ENCODE data around the gene DIP2C. TPM values are rescaled to one million over a fixed set of nuclear protein-coding genes. Genes with fewer than 3 reads are reported as not detected.
"Not testable (repeated sequence)": the region's sequence is repeated elsewhere in the genome, so short reads cannot be mapped to it uniquely, and the experiment has no call there.

Gene DIP2C
- polyA plus RNA-seq, 1 donor from 2014 or later = 1.4 TPM

GRCh38 chr10:278707-279106 lies 410.8 kb downstream of the DIP2C start:
- no peaks in the 10 kb centered on the region for H3K9me3 Mint-ChIP-seq
- H3K4me1 Mint-ChIP-seq = peaks cover 5 to 10% (median 9%) of the 10 kb centered on the region in 3 donors
- H3K4me3 Mint-ChIP-seq = no peak overlapping the region

GRCh38 chr10:277963-278362 lies 411.5 kb downstream of the DIP2C start:
- Mint-ChIP-seq H3K27me3 (no peaks in the 10 kb centered on the region), H3K4me1 (peaks cover 0 to 4% (median 1%) of the 10 kb centered on the region in 3 donors), H3K9me3 (no peaks in the 10 kb centered on the region), H3K27ac (no peak overlapping the region), H3K4me3 (no peak overlapping the region), H3K36me3 (no peaks in the 10 kb centered on the region)

More at GRCh38 chr10:278707-279106, 410.8 kb downstream of the DIP2C start:
- H3K36me3 Mint-ChIP-seq = no peaks in the 10 kb centered on the region
- H3K27me3 Mint-ChIP-seq = no peaks in the 10 kb centered on the region
- no peak overlapping the region for H3K27ac Mint-ChIP-seq

- no peak overlapping the region for H3K27ac Mint-ChIP-seq
- H3K36me3 Mint-ChIP-seq = no peaks in the 10 kb centered on the region
- H3K9me3 Mint-ChIP-seq = no peaks in the 10 kb centered on the region
- H3K27me3 Mint-ChIP-seq = no peaks in the 10 kb centered on the region
- no peak overlapping the region for H3K4me3 Mint-ChIP-seq
- H3K4me1 Mint-ChIP-seq = peaks cover 0 to under 1% (median 0%) of the 10 kb centered on the region in 3 donors
These were observed 413.8 kb downstream of the DIP2C start for GRCh38 chr10:275680-276079.

GRCh38 chr10:274866-275265 lies 414.6 kb downstream of the DIP2C start:
- no peaks in the 10 kb centered on the region for H3K4me1 Mint-ChIP-seq
- H3K27ac Mint-ChIP-seq = no peak overlapping the region
- no peaks in the 10 kb centered on the region for H3K9me3 Mint-ChIP-seq
- no peaks in the 10 kb centered on the region for H3K27me3 Mint-ChIP-seq
- H3K4me3 Mint-ChIP-seq = no peak overlapping the region
- peaks cover 3% of the 10 kb centered on the region for H3K36me3 Mint-ChIP-seq

- H3K9me3 Mint-ChIP-seq = no peaks in the 10 kb centered on the region
- no peaks in the 10 kb centered on the region for H3K27me3 Mint-ChIP-seq
- peaks cover 3% of the 10 kb centered on the region for H3K36me3 Mint-ChIP-seq
- H3K4me3 Mint-ChIP-seq = no peak overlapping the region
- peaks cover 0 to 2% (median 0%) of the 10 kb centered on the region in 3 donors for H3K4me1 Mint-ChIP-seq
- no peak overlapping the region for H3K27ac Mint-ChIP-seq
These were observed 416.4 kb downstream of the DIP2C start for GRCh38 chr10:273088-273487.

GRCh38 chr10:271722-272121 lies 417.7 kb downstream of the DIP2C start:
- Mint-ChIP-seq H3K4me3 (no peak overlapping the region), H3K4me1 (peaks cover 0 to 2% (median 2%) of the 10 kb centered on the region in 3 donors), H3K9me3 (no peaks in the 10 kb centered on the region), H3K27ac (no peak overlapping the region), H3K36me3 (peaks cover 3% of the 10 kb centered on the region), H3K27me3 (no peaks in the 10 kb centered on the region)

- no peak overlapping the region for H3K4me3 Mint-ChIP-seq
- no peak overlapping the region for H3K27ac Mint-ChIP-seq
- H3K36me3 Mint-ChIP-seq = peaks cover 3% of the 10 kb centered on the region
- peaks cover 0 to 2% (median 2%) of the 10 kb centered on the region in 3 donors for H3K4me1 Mint-ChIP-seq
- H3K27me3 Mint-ChIP-seq = no peaks in the 10 kb centered on the region
- H3K9me3 Mint-ChIP-seq = no peaks in the 10 kb centered on the region
These were observed 418.3 kb downstream of the DIP2C start for GRCh38 chr10:271201-271600.

GRCh38 chr10:269440-270074 lies 419.9 kb downstream of the DIP2C start:
- Mint-ChIP-seq H3K36me3 (peaks cover 3% of the 10 kb centered on the region), H3K27me3 (no peaks in the 10 kb centered on the region), H3K4me3 (no peak overlapping the region), H3K4me1 (peaks cover 0 to 7% (median 2%) of the 10 kb centered on the region in 3 donors), H3K9me3 (peaks cover 0 to 2% (median 0%) of the 10 kb centered on the region in 3 donors), H3K27ac (no peak overlapping the region)

GRCh38 chr10:267705-268104 lies 421.8 kb downstream of the DIP2C start:
- Mint-ChIP-seq H3K27me3 (peaks cover 2% of the 10 kb centered on the region), H3K36me3 (peaks cover 3% of the 10 kb centered on the region), H3K27ac (no peak overlapping the region)

GRCh38 chr10:266974-267425 lies 422.5 kb downstream of the DIP2C start:
- peaks cover 0 to 7% (median 2%) of the 10 kb centered on the region in 3 donors for H3K4me1 Mint-ChIP-seq

More at GRCh38 chr10:267705-268104, 421.8 kb downstream of the DIP2C start:
- Mint-ChIP-seq H3K4me3 (no peak overlapping the region), H3K9me3 (peaks cover 0 to 2% (median 0%) of the 10 kb centered on the region in 3 donors), H3K4me1 (peaks cover 0 to 7% (median 2%) of the 10 kb centered on the region in 3 donors)

GRCh38 chr10:265816-266588 lies 423.5 kb downstream of the DIP2C start:
- peak overlapping the region in 1 of 3 donors; percentile 46 for H3K27ac Mint-ChIP-seq
- H3K4me1 Mint-ChIP-seq, H3K4me3 Mint-ChIP-seq, H3K36me3 Mint-ChIP-seq, H3K27me3 Mint-ChIP-seq, H3K9me3 Mint-ChIP-seq: not testable (repeated sequence)

More at GRCh38 chr10:266974-267425, 422.5 kb downstream of the DIP2C start:
- Mint-ChIP-seq H3K9me3 (peaks cover 0 to 2% (median 0%) of the 10 kb centered on the region in 3 donors), H3K4me3 (peak overlapping the region in 1 of 4 donors; percentile 30), H3K27ac (no peak overlapping the region), H3K36me3 (peaks cover 3% of the 10 kb centered on the region), H3K27me3 (peaks cover 2% of the 10 kb centered on the region)

- not testable (repeated sequence) for H3K27ac Mint-ChIP-seq, H3K27me3 Mint-ChIP-seq, H3K4me3 Mint-ChIP-seq, H3K36me3 Mint-ChIP-seq, H3K9me3 Mint-ChIP-seq
- H3K4me1 Mint-ChIP-seq = peaks cover 8 to 14% (median 8%) of the 10 kb centered on the region in 3 donors
These were observed 424.4 kb downstream of the DIP2C start for GRCh38 chr10:265074-265440.

- H3K27ac Mint-ChIP-seq, H3K27me3 Mint-ChIP-seq, H3K9me3 Mint-ChIP-seq, H3K36me3 Mint-ChIP-seq: not testable (repeated sequence)
- H3K4me3 Mint-ChIP-seq = peak overlapping the region in 1 of 4 donors; percentile 33
- H3K4me1 Mint-ChIP-seq = peaks cover 10 to 14% (median 11%) of the 10 kb centered on the region in 3 donors
These were observed 425.1 kb downstream of the DIP2C start for GRCh38 chr10:264160-265073.

GRCh38 chr10:260819-261429 lies 428.5 kb downstream of the DIP2C start:
- H3K4me3 Mint-ChIP-seq = peak overlapping the region; percentile 48 to 92 (median 71)
- H3K27ac Mint-ChIP-seq = peak overlapping the region; percentile 13 to 93 (median 69)
- peaks cover 0 to 2% (median 0%) of the 10 kb centered on the region in 3 donors for H3K9me3 Mint-ChIP-seq

More at GRCh38 chr10:260819-261429, 428.5 kb downstream of the DIP2C start:
- peaks cover 2% of the 10 kb centered on the region for H3K27me3 Mint-ChIP-seq
- H3K4me1 Mint-ChIP-seq = peaks cover 8 to 12% (median 11%) of the 10 kb centered on the region in 3 donors
- peaks cover 1% of the 10 kb centered on the region for H3K36me3 Mint-ChIP-seq

Measured in IgD-negative memory B cell (primary cell).